ENCODE data around the gene ABLIM1.

Gene ABLIM1

GRCh38 chr10:114429581-114430335 is 228.3 kb downstream of the ABLIM1 start:
- no peak overlapping the region for H3K4me3 ChIP-seq (ENCODE audit: low read depth, low read length)
- TF ChIP-seq CTCF (IDR thresholded peaks at IDR 0.05; ENCODE audit: insufficient read depth, low read depth, low read length, missing control alignments) = no peak
- no peak for DNase-seq (ENCODE audit: low read depth)

GRCh38 chr10:114427124-114427852 is 230.8 kb downstream of the ABLIM1 start:
- no peak overlapping the region for H3K4me3 ChIP-seq (ENCODE audit: low read depth, low read length)
- no peak for DNase-seq (ENCODE audit: low read depth)
- TF ChIP-seq CTCF (IDR thresholded peaks at IDR 0.05; ENCODE audit: insufficient read depth, low read depth, low read length, missing control alignments) = no peak

- DNase-seq (ENCODE audit: low read depth) = no peak
- no peak for TF ChIP-seq CTCF (IDR thresholded peaks at IDR 0.05; ENCODE audit: insufficient read depth, low read depth, low read length, missing control alignments)
- no peak overlapping the region for H3K4me3 ChIP-seq (ENCODE audit: low read depth, low read length)
Measured at GRCh38 chr10:114426476-114426875, 231.6 kb downstream of the ABLIM1 start.

GRCh38 chr10:114420811-114421485 is 237.1 kb downstream of the ABLIM1 start:
- TF ChIP-seq CTCF (IDR thresholded peaks at IDR 0.05; ENCODE audit: insufficient read depth, low read depth, low read length, missing control alignments) = no peak
- no peak for DNase-seq (ENCODE audit: low read depth)
- no peak overlapping the region for H3K4me3 ChIP-seq (ENCODE audit: low read depth, low read length)

- no peak for DNase-seq (ENCODE audit: low read depth)
- no peak for TF ChIP-seq CTCF (IDR thresholded peaks at IDR 0.05; ENCODE audit: insufficient read depth, low read depth, low read length, missing control alignments)
- H3K4me3 ChIP-seq (ENCODE audit: low read depth, low read length) = no peak overlapping the region
Measured at GRCh38 chr10:114418109-114418508, 240.0 kb downstream of the ABLIM1 start.

- no peak overlapping the region for H3K4me3 ChIP-seq (ENCODE audit: low read depth, low read length)
- TF ChIP-seq CTCF (IDR thresholded peaks at IDR 0.05; ENCODE audit: insufficient read depth, low read depth, low read length, missing control alignments) = no peak
- no peak for DNase-seq (ENCODE audit: low read depth)
Measured at GRCh38 chr10:114412907-114413797, 244.9 kb downstream of the ABLIM1 start.

All from GM12865 (cell line).